Neural cell (in vitro differentiated cells): Measurements from ENCODE around the gene TPRX1.
"Not testable (repeated sequence)": the region's sequence is repeated elsewhere in the genome, so short reads cannot be mapped to it uniquely, and the experiment has no call there.

Source experiments
- CTCF ChIP-seq: fragments of 450-650 bp; IDR thresholded peaks from 2 replicates; pipeline ENCODE4 v1.5.1; 2014; ENCODE audit warnings: antibody characterized with exemption, mild to moderate bottlenecking, moderate library complexity; ENCODE audit not compliant: poor library complexity, severe bottlenecking
- EP300 ChIP-seq: fragments of 450-650 bp; conservative IDR thresholded peaks from 2 replicates; pipeline ENCODE4 v1.6.1; 2014; ENCODE audit warnings: antibody characterized with exemption, mild to moderate bottlenecking, moderate library complexity; ENCODE audit not compliant: poor library complexity, severe bottlenecking
- EZH2 ChIP-seq: fragments of 200-600, 300-800 bp; shearing (Covaris generic), sonication (generic); IDR thresholded peaks from 2 replicates; pipeline ENCODE4 v1.6.1; 2014; ENCODE audit warnings: antibody characterized with exemption, low read length, borderline replicate concordance, mild to moderate bottlenecking; ENCODE audit not compliant: insufficient read depth, poor library complexity, severe bottlenecking
- POLR2AphosphoS5 ChIP-seq: IDR thresholded peaks from 2 replicates; pipeline ENCODE4 v1.6.1; 2012
- RAD21 ChIP-seq: fragments of 450-650 bp; conservative IDR thresholded peaks from 2 replicates; pipeline ENCODE4 v1.6.1; 2014; ENCODE audit warnings: antibody characterized with exemption, mild to moderate bottlenecking, moderate library complexity
- SMC3 ChIP-seq: fragments of 450-650 bp; conservative IDR thresholded peaks from 2 replicates; pipeline ENCODE4 v1.6.1; 2014; ENCODE audit warnings: antibody characterized with exemption, mild to moderate bottlenecking, moderate library complexity; ENCODE audit not compliant: poor library complexity
- TAF1 ChIP-seq: IDR thresholded peaks from 2 replicates; pipeline ENCODE4 v1.6.1; 2012; ENCODE audit warnings: low read depth
- TF ChIP-seq, protein P1 (sequence below): IDR thresholded peaks from 2 replicates; pipeline ENCODE4 v1.6.1; 2012; ENCODE audit warnings: borderline replicate concordance

- not testable (repeated sequence) for TF ChIP-seq CTCF, RAD21, POLR2AphosphoS5, EZH2, SMC3, TAF1, EP300
- TF ChIP-seq, protein P1, sequence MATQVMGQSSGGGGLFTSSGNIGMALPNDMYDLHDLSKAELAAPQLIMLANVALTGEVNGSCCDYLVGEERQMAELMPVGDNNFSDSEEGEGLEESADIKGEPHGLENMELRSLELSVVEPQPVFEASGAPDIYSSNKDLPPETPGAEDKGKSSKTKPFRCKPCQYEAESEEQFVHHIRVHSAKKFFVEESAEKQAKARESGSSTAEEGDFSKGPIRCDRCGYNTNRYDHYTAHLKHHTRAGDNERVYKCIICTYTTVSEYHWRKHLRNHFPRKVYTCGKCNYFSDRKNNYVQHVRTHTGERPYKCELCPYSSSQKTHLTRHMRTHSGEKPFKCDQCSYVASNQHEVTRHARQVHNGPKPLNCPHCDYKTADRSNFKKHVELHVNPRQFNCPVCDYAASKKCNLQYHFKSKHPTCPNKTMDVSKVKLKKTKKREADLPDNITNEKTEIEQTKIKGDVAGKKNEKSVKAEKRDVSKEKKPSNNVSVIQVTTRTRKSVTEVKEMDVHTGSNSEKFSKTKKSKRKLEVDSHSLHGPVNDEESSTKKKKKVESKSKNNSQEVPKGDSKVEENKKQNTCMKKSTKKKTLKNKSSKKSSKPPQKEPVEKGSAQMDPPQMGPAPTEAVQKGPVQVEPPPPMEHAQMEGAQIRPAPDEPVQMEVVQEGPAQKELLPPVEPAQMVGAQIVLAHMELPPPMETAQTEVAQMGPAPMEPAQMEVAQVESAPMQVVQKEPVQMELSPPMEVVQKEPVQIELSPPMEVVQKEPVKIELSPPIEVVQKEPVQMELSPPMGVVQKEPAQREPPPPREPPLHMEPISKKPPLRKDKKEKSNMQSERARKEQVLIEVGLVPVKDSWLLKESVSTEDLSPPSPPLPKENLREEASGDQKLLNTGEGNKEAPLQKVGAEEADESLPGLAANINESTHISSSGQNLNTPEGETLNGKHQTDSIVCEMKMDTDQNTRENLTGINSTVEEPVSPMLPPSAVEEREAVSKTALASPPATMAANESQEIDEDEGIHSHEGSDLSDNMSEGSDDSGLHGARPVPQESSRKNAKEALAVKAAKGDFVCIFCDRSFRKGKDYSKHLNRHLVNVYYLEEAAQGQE = not testable (repeated sequence)
Observed at GRCh38 chr19:47771291-47771690, 33.1 kb downstream of the TPRX1 start.
